HFFc6 (cell line): Measurements from ENCODE around the gene SLC25A44. TPM values are rescaled to one million over a fixed set of nuclear protein-coding genes. Genes with fewer than 3 reads are reported as not detected.

Source experiments
- DNase-seq: peaks from one replicate; pipeline ENCODE4 v3.0.0-alpha.2; 2018
- H3K27ac Mint-ChIP-seq: 2 replicates; pipeline ENCODE4 v1.8.0; 2020; ENCODE audit warnings: mild to moderate bottlenecking, mixed read lengths
- H3K27me3 Mint-ChIP-seq: 2 replicates; pipeline ENCODE4 v1.8.0; 2021; ENCODE audit warnings: mild to moderate bottlenecking, moderate library complexity, mixed read lengths; ENCODE audit not compliant: insufficient read depth
- H3K36me3 Mint-ChIP-seq: 2 replicates; pipeline ENCODE4 v1.8.0; 2021; ENCODE audit warnings: low read depth, mixed read lengths
- H3K4me1 Mint-ChIP-seq: 2 replicates; pipeline ENCODE4 v1.8.0; 2020; ENCODE audit warnings: low read depth, mixed read lengths
- H3K4me3 Mint-ChIP-seq: 2 replicates; pipeline ENCODE4 v1.8.0; 2020; ENCODE audit warnings: mild to moderate bottlenecking, moderate library complexity, mixed read lengths
- H3K9me3 Mint-ChIP-seq: 2 replicates; pipeline ENCODE4 v1.8.0; 2020; ENCODE audit warnings: mild to moderate bottlenecking, mixed read lengths
- CTCF ChIP-seq: fragments of 200-600 bp; sonication (generic); IDR thresholded peaks from 2 replicates; pipeline ENCODE4 v1.5.0; 2021; ENCODE audit warnings: antibody characterized with exemption, mild to moderate bottlenecking
- total RNA-seq, 6 experiments: library from RNA; stranded (reverse); fragmentation: NEBNext Ultra II Directional; extraction: Animal tissue kit (Norgen Biotek cat#: 25700); gene quantifications; 2 replicates in 1 of 6; 3 replicates in 5 of 6; pipeline ENCODE4 v1.2.3, GENCODE V29; 2021

The SLC25A44 gene
- total RNA-seq, 6 experiments from 2014 or later = 19.6 to 25.2 (median 23.4) TPM

GRCh38 chr1:156157966-156158365, 35.9 kb upstream of the SLC25A44 start:
- Mint-ChIP-seq H3K27me3 (peaks cover 3% of the 10 kb centered on the region), H3K36me3 (no peaks in the 10 kb centered on the region), H3K9me3 (no peaks in the 10 kb centered on the region), H3K4me1 (peaks cover 28% of the 10 kb centered on the region), H3K4me3 (no peak overlapping the region), H3K27ac (no peak overlapping the region)
- DNase-seq = no peak
- TF ChIP-seq CTCF = no peak

GRCh38 chr1:156160000-156160742, 33.7 kb upstream of the SLC25A44 start:
- H3K4me3 Mint-ChIP-seq = peak overlapping the region; percentile 82
- no peaks in the 10 kb centered on the region for H3K9me3 Mint-ChIP-seq
- H3K4me1 Mint-ChIP-seq = peaks cover 26% of the 10 kb centered on the region
- no peaks in the 10 kb centered on the region; the same call in 1 of the 2 replicates for H3K27me3 Mint-ChIP-seq
- DNase-seq = no peak
- H3K27ac Mint-ChIP-seq = peak overlapping the region; percentile 62
- no peaks in the 10 kb centered on the region for H3K36me3 Mint-ChIP-seq
- no peak for TF ChIP-seq CTCF

GRCh38 chr1:156160743-156161171, 33.1 kb upstream of the SLC25A44 start:
- Mint-ChIP-seq H3K4me3 (peak overlapping the region; percentile 82), H3K36me3 (no peaks in the 10 kb centered on the region), H3K27me3 (no peaks in the 10 kb centered on the region; the same call in 1 of the 2 replicates), H3K4me1 (peaks cover 25% of the 10 kb centered on the region), H3K27ac (peak overlapping the region; percentile 62), H3K9me3 (no peaks in the 10 kb centered on the region)
- no peak for TF ChIP-seq CTCF
- no peak for DNase-seq

GRCh38 chr1:156162430-156163037, 31.4 kb upstream of the SLC25A44 start:
- DNase-seq = no peak
- Mint-ChIP-seq H3K36me3 (no peaks in the 10 kb centered on the region), H3K27me3 (no peaks in the 10 kb centered on the region), H3K27ac (no peak overlapping the region), H3K9me3 (no peaks in the 10 kb centered on the region), H3K4me1 (peaks cover 22% of the 10 kb centered on the region), H3K4me3 (no peak overlapping the region)
- TF ChIP-seq CTCF = no peak

GRCh38 chr1:156163712-156164111, 30.2 kb upstream of the SLC25A44 start:
- Mint-ChIP-seq H3K27me3 (no peaks in the 10 kb centered on the region), H3K9me3 (no peaks in the 10 kb centered on the region), H3K36me3 (no peaks in the 10 kb centered on the region), H3K4me3 (no peak overlapping the region), H3K27ac (no peak overlapping the region), H3K4me1 (peaks cover 24% of the 10 kb centered on the region)
- DNase-seq = no peak
- no peak for TF ChIP-seq CTCF
